Adipose tissue (tissue), 3 donors: ENCODE data around the gene ZFP36L1. TPM values are rescaled to one million over a fixed set of nuclear protein-coding genes. Genes with fewer than 3 reads are reported as not detected.

Source experiments
- H3K27ac ChIP-seq: one replicate; pipeline ENCODE4 v1.5.1; 2013; ENCODE audit warnings: low read depth, low read length
- WGBS, 3 donors: extraction: QIAGEN DNeasy Blood & Tissue Kit; methylation state at CpG; one replicate each; pipeline ENCODE4 v1.1.7; 2013; 5-methylcytosine and 5-hydroxymethylcytosine counted together
- polyA plus RNA-seq, 3 donors: library from polyadenylated mRNA; stranded (reverse); fragments of 200-250 nt; gene quantifications; one replicate each; pipeline ENCODE4 v1.2.3, GENCODE V29; 2013
- donor health status: healthy with polysubstance abuse.
- donor health status: Bipolar disorder and iron deficiency.
- donor health status: healthy.

ZFP36L1 gene, protein sequence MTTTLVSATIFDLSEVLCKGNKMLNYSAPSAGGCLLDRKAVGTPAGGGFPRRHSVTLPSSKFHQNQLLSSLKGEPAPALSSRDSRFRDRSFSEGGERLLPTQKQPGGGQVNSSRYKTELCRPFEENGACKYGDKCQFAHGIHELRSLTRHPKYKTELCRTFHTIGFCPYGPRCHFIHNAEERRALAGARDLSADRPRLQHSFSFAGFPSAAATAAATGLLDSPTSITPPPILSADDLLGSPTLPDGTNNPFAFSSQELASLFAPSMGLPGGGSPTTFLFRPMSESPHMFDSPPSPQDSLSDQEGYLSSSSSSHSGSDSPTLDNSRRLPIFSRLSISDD
- polyA plus RNA-seq: 100 to 1,000 TPM; 174 to 335 (median 258) TPM

DNA sequence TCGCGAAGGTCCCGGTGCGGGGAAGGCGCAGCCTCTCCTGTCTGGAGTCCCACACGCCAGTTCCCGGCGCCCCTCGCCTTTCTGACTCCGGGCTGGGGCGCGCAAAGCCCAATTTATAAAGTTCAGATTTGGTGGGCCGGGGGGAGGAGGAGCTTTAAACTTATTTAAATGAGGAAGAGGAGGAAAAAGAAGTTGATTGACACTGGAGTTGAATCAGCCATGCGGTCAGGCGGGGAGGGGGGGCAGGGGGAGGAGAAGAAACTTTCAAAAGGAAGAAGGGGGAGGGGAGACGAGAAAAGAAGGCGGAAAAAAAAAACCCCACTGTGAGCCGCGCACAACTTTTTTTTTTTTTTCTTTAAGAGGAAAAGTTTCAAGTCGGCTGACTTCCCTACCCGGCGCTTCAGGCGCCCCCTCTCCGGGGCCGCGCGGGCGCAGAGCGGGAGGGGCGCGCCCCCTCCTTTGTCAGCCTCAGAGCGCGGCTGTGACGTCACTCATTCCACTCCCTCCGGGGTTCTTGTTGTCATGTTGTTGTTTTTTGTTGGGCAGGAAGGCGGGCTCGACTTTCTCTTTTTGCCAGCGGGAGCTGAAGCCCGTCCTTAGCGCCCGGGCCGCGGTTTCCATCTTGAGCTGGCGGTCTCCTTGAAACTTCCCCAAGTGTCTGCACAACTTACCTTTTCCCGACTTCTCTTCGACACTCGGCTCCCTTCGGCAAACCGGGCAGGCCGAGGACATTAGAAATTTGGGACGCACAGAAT is at the start of gene ZFP36L1:
ZFP36L1 (minus strand) TSS at position 89 of the 755 bp plus-strand sequence. CDS start 129 bp downstream, outside the sequence.
- peak within 1 kb of the TSS; percentile 98 for H3K27ac ChIP-seq
- WGBS, 3 donors: 0 to 1% (median 0%) methylated on average over 49 to 51 of the region's 51 CpGs

DNA sequence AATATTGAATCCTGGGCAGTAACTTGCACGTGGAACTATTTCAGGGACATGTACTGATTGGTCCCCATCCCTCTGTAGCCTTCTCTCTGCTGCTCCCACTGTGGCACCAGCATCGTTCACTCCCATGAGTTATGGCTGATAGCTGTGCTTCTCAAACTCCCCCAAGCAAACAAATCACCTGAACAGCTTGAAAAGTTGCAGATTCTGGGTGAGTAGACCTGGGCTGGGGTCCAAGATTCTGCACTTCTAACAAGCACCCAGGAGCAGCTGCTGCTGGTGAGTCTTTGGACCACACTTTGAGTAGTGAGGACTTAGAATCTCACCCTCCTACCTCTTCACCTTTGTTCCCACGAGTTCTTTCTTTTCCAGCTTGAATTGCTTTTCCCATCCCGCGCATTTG is 49.4 kb upstream of the ZFP36L1 start:
- H3K27ac ChIP-seq: no peak overlapping the region
- 76 to 89% (median 77%) methylated on average over 5 of the region's 5 CpGs for WGBS, 3 donors

DNA sequence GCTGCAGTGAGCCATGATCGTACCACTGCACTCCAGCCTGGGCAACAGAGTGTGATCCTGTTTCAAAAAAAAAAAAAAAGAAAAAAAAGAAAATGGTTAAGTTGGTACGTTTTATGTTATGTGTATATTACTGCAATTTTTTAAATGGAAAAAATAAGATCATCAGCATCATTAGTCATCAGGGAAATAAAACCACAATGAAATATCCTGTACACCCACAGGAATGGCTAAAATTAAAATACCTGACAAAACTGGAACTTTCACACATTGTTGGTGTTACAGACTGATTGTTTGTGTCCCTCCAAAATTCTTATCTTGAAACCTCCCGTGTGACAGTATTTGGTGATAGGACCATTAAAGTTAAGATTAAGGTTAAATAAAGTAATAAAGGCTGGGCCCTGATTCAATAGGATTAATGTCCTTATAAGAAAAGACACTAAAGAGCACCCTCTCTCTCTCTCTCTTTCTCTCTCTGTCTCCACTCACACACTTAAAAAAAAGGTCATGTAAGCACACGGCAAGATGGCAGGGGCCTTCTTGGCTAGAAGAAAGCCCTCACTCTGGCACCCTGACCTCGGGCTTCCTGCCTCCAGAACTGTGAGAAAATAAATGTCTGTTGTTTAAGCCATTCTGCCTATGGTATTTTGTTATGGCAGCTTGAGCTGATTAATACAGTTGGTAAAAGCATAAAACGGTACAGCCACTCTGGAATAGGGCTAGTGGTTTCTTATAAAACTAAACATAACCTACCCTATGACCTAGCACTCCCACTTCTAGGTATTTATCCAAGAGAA is 48.3 kb upstream of the ZFP36L1 start:
- WGBS, 3 donors: 54 to 62% (median 60%) methylated on average over 6 of the region's 6 CpGs
- H3K27ac ChIP-seq: no peak overlapping the region

DNA sequence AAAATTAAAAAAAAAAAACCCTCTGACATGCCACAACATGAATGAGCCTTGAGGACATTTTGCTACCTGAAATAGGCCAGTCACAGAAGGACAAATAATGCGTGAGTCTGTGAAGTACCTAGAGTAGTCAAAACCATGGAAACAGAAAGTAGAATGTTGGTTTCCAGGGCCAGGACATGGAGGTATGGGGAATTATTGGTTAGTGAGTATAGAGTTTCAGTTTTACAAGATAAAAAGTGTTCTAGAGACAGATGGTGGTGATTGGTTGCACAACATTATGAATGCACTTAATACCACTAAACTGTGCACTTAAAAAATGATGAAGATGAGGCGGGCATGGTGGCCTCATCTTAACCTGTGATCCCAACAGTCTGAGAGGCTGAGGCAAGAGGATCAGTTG is 47.6 kb upstream of the ZFP36L1 start:
- no peak overlapping the region for H3K27ac ChIP-seq
- 93 to 96% (median 95%) methylated on average over 2 of the region's 2 CpGs for WGBS, 3 donors

DNA sequence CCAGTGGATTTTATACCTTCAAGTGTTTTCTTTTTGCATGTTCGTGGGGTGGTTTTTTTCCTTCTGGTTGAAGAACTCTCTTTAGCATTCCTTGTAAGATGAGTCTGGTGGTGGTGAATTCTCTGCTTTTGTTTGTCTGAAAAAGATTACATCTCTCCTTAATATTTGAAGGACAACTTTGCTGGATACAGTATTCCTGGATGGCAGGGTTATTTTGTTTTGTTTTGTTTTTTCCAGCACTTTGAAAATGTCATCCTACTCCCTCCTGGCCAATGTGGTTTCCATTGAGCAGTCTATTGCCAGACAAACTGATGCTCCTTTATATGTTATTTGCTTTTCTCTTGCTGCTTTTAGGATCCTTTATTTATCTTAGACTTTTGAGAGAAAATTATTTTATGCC is 43.2 kb upstream of the ZFP36L1 start:
- H3K27ac ChIP-seq: no peak overlapping the region
- WGBS, 3 donors: 41 to 100% (median 97%) methylated on average over 1 of the region's 1 CpG

DNA sequence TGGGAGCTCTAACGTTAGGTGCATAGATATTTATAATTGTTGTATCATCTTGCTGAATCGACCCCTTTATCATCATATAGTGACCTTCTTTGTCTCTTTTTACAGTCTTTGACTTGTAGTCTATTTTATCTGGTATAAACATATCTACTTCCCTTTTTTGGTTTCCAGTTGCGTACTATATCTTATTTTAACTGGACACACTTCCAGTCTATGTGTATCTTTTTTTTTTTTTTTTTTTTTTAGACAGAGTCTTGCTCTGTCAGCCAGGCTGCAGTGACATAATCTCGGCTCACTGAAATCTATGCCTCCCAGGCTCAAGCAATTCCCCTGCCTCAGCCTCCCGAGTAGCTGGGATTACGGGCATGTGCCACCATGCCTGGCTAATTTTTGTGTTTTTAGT is 41.9 kb upstream of the ZFP36L1 start:
- no peak overlapping the region for H3K27ac ChIP-seq
- 68 to 79% (median 77%) methylated on average over 6 of the region's 6 CpGs for WGBS, 3 donors

DNA sequence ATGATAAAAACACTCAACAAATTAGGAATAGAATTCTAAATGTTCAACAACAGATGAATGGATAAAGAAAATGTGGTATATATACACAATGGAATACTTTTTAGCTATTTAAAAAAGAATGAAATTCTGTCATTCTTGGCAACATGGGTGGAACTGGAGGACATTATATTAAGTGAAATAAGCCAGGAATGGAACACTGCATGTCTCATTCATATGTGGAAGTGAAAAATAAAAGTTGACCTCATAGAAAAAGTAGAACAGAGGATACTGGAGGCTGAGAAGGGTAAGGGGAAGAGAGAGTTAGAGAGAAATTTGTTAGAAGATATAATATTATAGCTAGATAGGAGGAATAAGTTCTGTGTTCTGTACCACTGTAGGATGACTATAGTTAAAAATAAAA is 35.8 kb upstream of the ZFP36L1 start:
- no peak overlapping the region for H3K27ac ChIP-seq

DNA sequence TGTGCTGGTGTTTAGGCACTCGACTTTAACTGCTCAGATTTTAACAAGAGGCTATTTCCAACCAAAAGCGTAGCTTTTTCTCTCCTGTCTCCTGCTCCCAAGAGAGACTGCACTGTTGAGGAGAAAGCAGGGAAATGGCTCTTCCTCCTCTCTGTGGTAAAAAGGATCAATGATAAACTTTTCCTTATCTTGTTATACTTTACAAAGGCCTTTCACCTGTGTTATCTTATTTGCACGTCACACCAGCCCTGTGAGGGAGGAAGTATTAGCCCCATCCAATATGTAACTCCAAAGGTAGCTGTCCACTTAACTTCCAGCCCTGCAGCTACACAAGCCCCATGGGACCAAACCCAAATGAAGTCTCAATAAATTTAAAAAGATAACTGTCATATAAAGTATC is 32.9 kb upstream of the ZFP36L1 start:
- no peak overlapping the region for H3K27ac ChIP-seq
- WGBS, 3 donors: 63 to 93% (median 89%) methylated on average over 3 of the region's 3 CpGs

DNA sequence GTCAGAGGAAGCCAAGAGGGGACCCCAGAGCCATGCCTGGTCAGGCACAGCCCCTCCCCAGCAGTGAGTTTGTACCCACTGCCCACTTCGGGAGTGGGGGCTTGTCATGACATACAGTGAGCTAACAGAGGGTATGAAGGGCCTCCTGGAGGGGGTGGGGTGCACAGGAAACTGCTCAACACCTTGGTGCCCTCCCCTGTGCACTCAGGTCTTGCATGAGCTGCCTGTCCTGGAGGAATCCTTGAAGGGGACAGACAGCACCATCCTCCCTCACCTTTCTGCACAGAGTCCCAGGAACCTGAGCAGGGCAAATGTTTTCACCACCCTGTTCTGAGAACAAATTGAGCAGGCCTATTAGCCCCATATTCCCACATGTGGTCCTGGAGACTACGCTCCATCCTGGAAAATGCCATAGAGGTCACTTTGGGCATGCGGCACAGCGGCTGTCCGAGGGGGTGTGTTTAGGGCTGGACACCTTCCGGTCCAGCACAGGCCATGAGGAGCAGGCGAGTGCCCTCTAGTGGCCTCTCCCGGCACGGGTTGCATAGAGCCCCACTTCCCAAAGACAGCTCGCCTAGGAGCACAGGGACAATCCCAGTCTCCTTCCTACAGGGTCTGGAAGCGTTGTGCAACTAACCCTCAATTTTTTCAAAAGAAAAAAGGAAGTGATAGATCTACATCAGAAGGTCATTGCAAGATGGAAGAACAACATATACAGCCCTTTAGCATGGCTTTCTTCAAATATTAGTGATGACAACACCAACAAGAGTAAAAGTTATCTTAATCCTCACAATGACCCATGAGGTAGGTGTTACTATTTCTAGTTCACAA is 31.9 kb upstream of the ZFP36L1 start:
- H3K27ac ChIP-seq: no peak overlapping the region
- 25 to 31% (median 30%) methylated on average over 11 of the region's 11 CpGs for WGBS, 3 donors

DNA sequence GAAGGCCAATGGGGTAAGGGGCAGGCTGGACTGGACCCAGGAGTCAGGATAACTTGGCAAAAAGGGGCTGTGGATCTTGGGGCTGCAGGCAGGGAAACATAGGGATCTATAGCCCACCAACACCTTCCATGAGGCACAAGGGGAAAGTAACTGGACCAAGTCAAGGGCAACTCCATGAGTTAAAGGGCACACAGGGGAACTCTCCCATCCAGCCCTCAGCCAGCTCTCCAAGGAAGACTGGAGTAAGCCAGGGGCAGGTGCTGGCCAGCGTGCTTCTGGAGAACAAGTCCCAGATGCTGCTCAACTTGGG is 31.3 kb upstream of the ZFP36L1 start:
- WGBS, 3 donors: 100% methylated on average over 1 of the region's 1 CpG
- no peak overlapping the region for H3K27ac ChIP-seq

DNA sequence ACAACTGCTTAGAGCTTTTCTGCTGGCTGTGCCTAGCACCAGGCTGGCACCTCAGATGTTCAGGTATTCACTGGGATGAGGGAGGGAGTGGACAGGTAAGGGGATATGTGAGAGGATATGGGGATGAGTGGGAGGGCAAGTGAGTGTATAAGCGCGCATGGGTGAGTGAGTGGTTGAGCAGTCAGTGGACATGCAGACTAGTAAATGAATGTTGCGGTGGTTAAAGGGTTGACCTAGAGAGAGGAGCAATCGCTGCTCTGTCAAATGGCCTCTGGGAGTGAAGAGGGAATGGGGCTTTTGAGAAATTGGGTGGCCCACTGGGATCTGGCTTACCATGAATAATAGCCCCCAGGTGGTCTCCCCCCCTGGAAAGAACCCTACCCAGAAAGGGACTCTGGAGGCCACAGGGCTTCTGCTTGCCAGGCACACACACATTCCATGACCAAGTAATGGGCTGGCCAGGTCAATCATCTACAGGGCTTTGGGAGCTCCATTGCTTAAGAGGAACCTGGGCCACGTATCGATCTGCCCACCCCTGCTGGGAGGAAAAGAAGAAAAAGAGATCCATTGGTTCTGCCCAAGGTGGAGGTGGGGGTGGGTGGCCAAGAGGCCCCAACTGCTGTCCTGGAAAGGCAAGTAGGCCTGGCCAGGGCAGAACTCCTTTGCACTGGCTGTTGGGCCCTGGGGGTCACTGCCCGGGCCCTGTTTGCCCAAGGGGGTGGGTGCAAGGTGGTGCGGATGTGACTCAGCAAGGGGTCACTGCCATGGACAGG is 30.8 kb upstream of the ZFP36L1 start:
- WGBS, 3 donors: 90 to 98% (median 96%) methylated on average over 8 of the region's 8 CpGs
- no peak overlapping the region for H3K27ac ChIP-seq

DNA sequence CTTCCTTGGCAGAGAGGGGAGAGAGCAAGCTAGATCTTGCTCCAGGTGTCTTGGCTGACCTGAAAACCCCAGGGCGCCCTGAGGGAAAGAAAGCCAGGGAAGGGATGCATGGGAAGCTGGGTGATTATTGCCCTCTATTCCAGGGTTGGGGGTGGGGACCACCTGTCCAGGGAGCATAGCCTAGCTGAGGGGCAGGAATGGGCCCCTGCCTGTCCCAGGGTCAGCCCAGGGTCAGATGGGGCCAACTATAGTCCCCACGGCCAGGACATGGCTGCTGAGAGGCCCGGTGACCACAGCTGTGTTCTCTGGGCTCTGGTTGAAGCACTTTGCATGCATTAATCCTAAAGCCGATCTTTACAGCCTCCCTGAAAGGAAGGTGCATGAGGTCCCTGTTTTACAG is 30.1 kb upstream of the ZFP36L1 start:
- no peak overlapping the region for H3K27ac ChIP-seq
- 67 to 95% (median 93%) methylated on average over 4 of the region's 4 CpGs for WGBS, 3 donors

DNA sequence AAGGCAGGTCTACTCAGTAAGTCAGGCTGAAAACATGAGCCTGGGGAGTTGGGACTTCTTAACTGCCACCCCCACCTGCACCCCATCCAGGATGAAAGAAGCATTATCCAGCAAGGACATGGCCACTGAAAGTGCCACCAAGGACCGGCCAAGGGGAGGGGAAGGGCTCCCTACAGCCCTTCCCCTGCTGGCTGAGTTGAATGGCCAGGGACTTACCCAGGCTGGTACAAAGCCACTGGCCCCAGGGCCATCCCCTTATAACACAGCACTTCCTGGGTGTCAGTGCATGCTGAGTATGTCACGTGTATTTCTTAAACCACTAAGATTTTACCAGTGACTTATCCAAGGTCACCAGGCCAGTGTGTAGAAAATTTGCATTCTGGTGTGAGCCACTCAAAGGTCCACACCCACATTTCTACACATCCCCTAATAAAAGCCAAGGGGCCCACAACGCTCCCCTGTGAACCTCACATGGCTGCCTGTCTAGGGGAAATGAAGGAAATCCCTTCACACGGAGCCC is 29.3 kb upstream of the ZFP36L1 start:
- H3K27ac ChIP-seq: no peak overlapping the region
- 71 to 84% (median 81%) methylated on average over 4 of the region's 4 CpGs for WGBS, 3 donors

DNA sequence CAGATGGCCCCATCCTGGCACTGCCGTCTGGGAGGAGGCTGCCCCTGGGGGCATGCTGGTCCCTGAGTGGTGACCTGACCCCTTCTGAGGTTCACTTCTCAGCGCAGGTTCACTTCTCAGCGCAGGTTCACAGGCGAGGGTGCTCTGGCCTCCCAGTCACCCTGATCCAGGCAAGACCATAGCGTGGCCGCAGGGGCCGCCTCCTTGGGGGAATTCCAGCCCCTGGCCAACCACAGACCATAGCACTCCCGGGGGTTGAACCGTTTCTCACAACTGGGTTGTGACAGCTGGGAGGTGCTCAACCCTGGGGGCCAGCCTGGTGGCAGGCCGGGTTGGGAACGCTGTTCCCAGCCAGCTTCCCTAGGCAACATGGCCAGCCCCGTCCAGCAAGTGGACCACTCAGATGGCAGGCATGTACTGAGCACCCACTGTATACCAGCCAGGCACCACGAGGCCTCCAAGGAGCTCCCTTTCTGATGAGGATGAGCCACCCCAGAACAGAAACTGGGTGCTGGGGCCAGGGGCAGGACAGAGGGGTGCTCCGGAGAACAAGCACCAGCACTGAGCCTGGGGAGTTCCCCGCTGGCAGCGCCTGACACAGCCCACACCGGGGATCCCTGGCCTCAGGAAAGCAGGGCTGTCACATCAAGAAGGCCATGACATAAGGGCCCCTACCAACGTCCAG is 28.3 kb upstream of the ZFP36L1 start:
- no peak overlapping the region for H3K27ac ChIP-seq
- 87 to 88% (median 88%) methylated on average over 18 of the region's 18 CpGs for WGBS, 3 donors

DNA sequence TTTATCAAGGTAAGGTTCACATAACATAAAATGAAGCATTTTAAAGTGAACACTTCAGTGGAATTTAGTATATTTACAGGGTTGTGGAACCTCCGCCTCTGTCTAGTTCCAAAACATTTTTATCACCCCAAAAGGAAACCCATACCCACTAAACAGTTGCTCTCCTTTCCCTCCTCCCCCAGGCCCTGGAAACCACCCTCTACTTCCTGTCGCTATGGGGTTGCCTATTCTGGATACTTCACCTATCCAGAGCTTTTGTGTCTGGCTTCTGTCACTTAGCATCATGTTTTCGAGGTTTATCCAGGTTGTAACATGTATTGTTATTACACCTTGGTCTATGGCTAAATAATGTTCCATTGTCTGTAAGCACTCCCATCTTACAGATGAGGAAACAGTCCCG is 27.7 kb upstream of the ZFP36L1 start:
- H3K27ac ChIP-seq: no peak overlapping the region
- 70 to 90% (median 79%) methylated on average over 4 of the region's 4 CpGs for WGBS, 3 donors

DNA sequence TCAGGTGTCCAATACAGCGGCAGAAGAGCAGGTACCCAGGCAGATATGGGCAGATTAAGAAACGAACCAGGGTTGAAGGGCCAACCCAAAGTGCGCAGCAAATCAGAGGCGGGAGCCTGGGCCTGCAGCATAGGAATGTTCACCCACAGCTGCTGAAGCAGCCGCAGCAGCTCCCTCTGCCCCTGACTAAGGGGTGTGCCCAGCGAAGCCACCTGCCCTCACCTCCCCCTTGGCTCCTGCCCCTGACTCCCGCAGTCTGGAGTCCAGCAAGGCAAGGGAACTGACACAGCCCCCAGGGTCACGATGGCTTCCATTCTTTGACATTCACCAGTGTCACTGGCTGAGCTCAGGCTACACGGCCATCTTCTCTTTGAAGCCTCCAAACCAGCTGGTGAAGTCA is 27.3 kb upstream of the ZFP36L1 start:
- H3K27ac ChIP-seq: no peak overlapping the region
- 89 to 94% (median 92%) methylated on average over 9 of the region's 9 CpGs for WGBS, 3 donors

DNA sequence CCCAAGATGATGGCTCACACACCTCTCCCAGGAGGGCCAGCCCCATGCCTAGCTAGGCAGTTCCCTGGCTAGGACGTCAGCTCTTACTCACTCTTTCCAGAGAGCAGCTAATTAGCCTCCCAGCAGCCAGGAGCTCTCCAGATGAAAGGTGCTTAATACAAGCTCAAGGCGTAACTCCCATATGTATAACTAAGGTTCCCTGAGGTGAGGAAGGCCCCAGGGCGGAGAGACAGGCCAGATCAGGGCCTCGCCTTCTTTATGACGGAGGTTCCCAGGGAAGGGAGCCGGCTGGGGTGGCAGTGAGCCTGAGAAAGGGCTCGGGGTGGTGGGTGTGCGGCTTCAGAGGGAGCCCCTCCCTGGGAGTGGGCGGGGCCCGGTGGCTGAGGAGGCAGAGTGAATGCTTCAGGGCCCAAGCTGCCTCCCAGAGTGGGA is 26.4 kb upstream of the ZFP36L1 start:
- WGBS, 3 donors: 55 to 64% (median 57%) methylated on average over 10 of the region's 10 CpGs
- no peak overlapping the region for H3K27ac ChIP-seq
